MM.1S (cell line): Measurements from ENCODE around the gene SNRPA1.

ENCODE experiments used
- DNase-seq: peaks from one replicate; pipeline ENCODE4 v3.0.0-alpha.2; 2015
- H2AFZ ChIP-seq: fragments of 300-600 bp; sonication (generic); 2 replicates; pipeline ENCODE4 v1.6.0; 2016; ENCODE audit warnings: antibody characterized with exemption, low read length
- H3F3A ChIP-seq: fragments of 300-600 bp; sonication (generic); 2 replicates; pipeline ENCODE4 v1.6.1; 2016; ENCODE audit warnings: mild to moderate bottlenecking, antibody characterized with exemption, low read length, moderate library complexity, mixed read lengths; ENCODE audit not compliant: insufficient read depth
- H3K27ac ChIP-seq: fragments of 300-600 bp; sonication (generic); 2 replicates; pipeline ENCODE4 v1.5.1; 2016; ENCODE audit warnings: mild to moderate bottlenecking, low read length
- H3K27me3 ChIP-seq: fragments of 300-600 bp; sonication (generic); replicated peaks from 2 replicates; pipeline ENCODE4 v1.6.0; 2016; ENCODE audit warnings: low read length; ENCODE audit not compliant: insufficient read depth
- H3K36me3 ChIP-seq: fragments of 300-600 bp; sonication (generic); replicated peaks from 2 replicates; pipeline ENCODE4 v1.6.1; 2016; ENCODE audit warnings: mild to moderate bottlenecking, low read length, mixed read lengths; ENCODE audit not compliant: insufficient read depth
- H3K4me1 ChIP-seq: fragments of 300-600 bp; sonication (generic); 2 replicates; pipeline ENCODE4 v1.6.1; 2016; ENCODE audit warnings: low read length, mixed read lengths
- H3K4me2 ChIP-seq: fragments of 300-600 bp; sonication (generic); 2 replicates; pipeline ENCODE4 v1.6.0; 2016; ENCODE audit warnings: low read depth, low read length
- H3K4me3 ChIP-seq: fragments of 300-600 bp; sonication (generic); 2 replicates; pipeline ENCODE4 v1.5.1; 2016; ENCODE audit warnings: low read length, mixed read lengths
- H3K79me2 ChIP-seq: fragments of 300-600 bp; sonication (generic); 2 replicates; pipeline ENCODE4 v1.6.1; 2016; ENCODE audit warnings: mixed run types, low read length, mixed read lengths
- H3K9ac ChIP-seq: fragments of 300-600 bp; sonication (generic); 2 replicates; pipeline ENCODE4 v1.6.1; 2016; ENCODE audit warnings: low read length, mixed read lengths
- H3K9me2 ChIP-seq: fragments of 300-600 bp; sonication (generic); replicated peaks from 2 replicates; pipeline ENCODE4 v1.6.1; 2016; ENCODE audit warnings: mild to moderate bottlenecking, low read length, mixed read lengths; ENCODE audit not compliant: insufficient read depth
- H3K9me3 ChIP-seq: fragments of 300-600 bp; sonication (generic); replicated peaks from 2 replicates; pipeline ENCODE4 v1.6.1; 2016; ENCODE audit warnings: mild to moderate bottlenecking, low read length, mixed read lengths; ENCODE audit not compliant: insufficient read depth
- H4K20me1 ChIP-seq: fragments of 300-600 bp; sonication (generic); 2 replicates; pipeline ENCODE4 v1.6.1; 2016; ENCODE audit warnings: mild to moderate bottlenecking, low read length, moderate library complexity, mixed read lengths; ENCODE audit not compliant: insufficient read depth
- EZH2 ChIP-seq: fragments of 300-600 bp; sonication (generic); optimal IDR thresholded peaks from 2 replicates; pipeline ENCODE3; 2017; ENCODE audit warnings: low read depth, mild to moderate bottlenecking, antibody characterized with exemption, low read length, mixed read lengths
- EZH2phosphoT487 ChIP-seq: fragments of 300-600 bp; sonication (generic); IDR thresholded peaks from 2 replicates; pipeline ENCODE4 v1.6.1; 2018; ENCODE audit warnings: antibody characterized with exemption, low read length
- TF ChIP-seq, protein P1 (sequence below): fragments of 300-600 bp; sonication (generic); IDR thresholded peaks from 2 replicates; pipeline ENCODE4 v1.5.1; 2016; ENCODE audit warnings: antibody characterized with exemption, low read length, mixed read lengths

SNRPA1 gene

DNA sequence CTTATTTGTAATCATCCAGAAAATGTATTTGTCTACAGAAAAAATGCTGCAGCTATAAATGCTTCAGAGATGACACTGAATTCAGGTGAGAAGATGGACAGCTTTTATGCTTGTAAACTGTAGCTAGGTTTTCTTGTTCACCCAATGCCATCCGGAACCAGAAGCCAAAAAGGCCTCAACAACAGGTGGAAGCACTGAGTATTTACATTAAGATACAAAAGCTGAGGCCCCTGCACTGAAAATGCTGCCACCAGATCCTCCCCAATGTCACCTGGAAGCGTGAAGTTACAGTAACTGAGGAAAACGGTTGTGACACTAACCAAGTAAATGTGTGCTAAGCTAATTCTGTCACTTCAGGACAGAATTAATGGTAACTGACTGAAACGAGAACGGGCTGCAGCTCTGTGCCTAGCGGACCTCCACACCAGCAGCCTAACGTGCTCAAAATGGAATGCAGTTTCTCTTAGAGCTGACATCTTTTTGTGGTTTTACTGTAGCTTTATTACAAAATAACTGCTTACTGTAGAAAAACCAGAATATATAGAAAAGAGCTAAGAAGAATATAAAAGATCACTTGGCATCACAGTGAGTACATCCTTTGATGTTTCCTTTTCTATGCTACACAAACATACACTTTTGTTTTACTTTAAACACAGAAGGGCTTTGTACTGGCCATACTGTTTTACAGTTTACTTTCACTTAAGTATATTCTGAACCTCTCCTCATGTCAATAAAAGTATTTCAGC lies 50.8 kb downstream of the SNRPA1 start:
- DNase-seq, result no peak
- Histone ChIP-seq H3K27ac (peak overlapping the region; percentile 72; the same call in 1 of the 2 replicates), H3K27me3 (no peaks in the 10 kb centered on the region), H3K4me1 (peaks cover 53% of the 10 kb centered on the region), H3K9ac (no peak overlapping the region), H3K9me3 (no peaks in the 10 kb centered on the region), H3K36me3 (peaks cover 13% of the 10 kb centered on the region), H3K4me2 (peak overlapping the region; percentile 40; the same call in 1 of the 2 replicates), H3K4me3 (no peak overlapping the region), H4K20me1 (no peaks in the 10 kb centered on the region), H3K9me2 (no peaks in the 10 kb centered on the region), H3F3A (peaks cover 32% of the 10 kb centered on the region), H2AFZ (no peak overlapping the region), H3K79me2 (peaks cover 100% of the 10 kb centered on the region)
- TF ChIP-seq EZH2 (no peak), EZH2phosphoT487 (no peak)
- TF ChIP-seq, protein P1, sequence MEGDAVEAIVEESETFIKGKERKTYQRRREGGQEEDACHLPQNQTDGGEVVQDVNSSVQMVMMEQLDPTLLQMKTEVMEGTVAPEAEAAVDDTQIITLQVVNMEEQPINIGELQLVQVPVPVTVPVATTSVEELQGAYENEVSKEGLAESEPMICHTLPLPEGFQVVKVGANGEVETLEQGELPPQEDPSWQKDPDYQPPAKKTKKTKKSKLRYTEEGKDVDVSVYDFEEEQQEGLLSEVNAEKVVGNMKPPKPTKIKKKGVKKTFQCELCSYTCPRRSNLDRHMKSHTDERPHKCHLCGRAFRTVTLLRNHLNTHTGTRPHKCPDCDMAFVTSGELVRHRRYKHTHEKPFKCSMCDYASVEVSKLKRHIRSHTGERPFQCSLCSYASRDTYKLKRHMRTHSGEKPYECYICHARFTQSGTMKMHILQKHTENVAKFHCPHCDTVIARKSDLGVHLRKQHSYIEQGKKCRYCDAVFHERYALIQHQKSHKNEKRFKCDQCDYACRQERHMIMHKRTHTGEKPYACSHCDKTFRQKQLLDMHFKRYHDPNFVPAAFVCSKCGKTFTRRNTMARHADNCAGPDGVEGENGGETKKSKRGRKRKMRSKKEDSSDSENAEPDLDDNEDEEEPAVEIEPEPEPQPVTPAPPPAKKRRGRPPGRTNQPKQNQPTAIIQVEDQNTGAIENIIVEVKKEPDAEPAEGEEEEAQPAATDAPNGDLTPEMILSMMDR, result no peak

- H3K9me2 ChIP-seq, result no peaks in the 10 kb centered on the region
- H4K20me1 ChIP-seq, result no peaks in the 10 kb centered on the region
- H3K4me2 ChIP-seq, result peak overlapping the region; percentile 40; the same call in 1 of the 2 replicates
- H3K4me3 ChIP-seq, result 0 out of 2 replicates have a peak overlapping the region, but pooled peaks have one; percentile 9
- TF ChIP-seq EZH2 (no peak), EZH2phosphoT487 (no peak)
- TF ChIP-seq, protein P1, result no peak
- peaks cover 53% of the 10 kb centered on the region for H3K4me1 ChIP-seq
- H3K9ac ChIP-seq, result no peak overlapping the region
- peak overlapping the region; percentile 72; the same call in 1 of the 2 replicates for H3K27ac ChIP-seq
- peaks cover 32% of the 10 kb centered on the region for H3F3A ChIP-seq
- no peaks in the 10 kb centered on the region for H3K27me3 ChIP-seq
- peaks cover 100% of the 10 kb centered on the region for H3K79me2 ChIP-seq
- no peaks in the 10 kb centered on the region for H3K9me3 ChIP-seq
- H3K36me3 ChIP-seq, result peaks cover 13% of the 10 kb centered on the region
- no peak for DNase-seq
- H2AFZ ChIP-seq, result no peak overlapping the region
Measured at GRCh38 chr15:101243420-101243819, 51.6 kb downstream of the SNRPA1 start.

- H3K4me1 ChIP-seq, result peaks cover 48% of the 10 kb centered on the region
- no peaks in the 10 kb centered on the region for H3K27me3 ChIP-seq
- H3K79me2 ChIP-seq, result peaks cover 100% of the 10 kb centered on the region
- H3K4me2 ChIP-seq, result peak overlapping the region; percentile 40
- peaks cover 13% of the 10 kb centered on the region for H3K36me3 ChIP-seq
- no peaks in the 10 kb centered on the region for H3K9me2 ChIP-seq
- no peaks in the 10 kb centered on the region for H3K9me3 ChIP-seq
- H2AFZ ChIP-seq, result no peak overlapping the region
- 0 out of 2 replicates have a peak overlapping the region, but pooled peaks have one; percentile 9 for H3K4me3 ChIP-seq
- no peaks in the 10 kb centered on the region for H4K20me1 ChIP-seq
- peaks cover 32% of the 10 kb centered on the region for H3F3A ChIP-seq
- TF ChIP-seq EZH2 (no peak), EZH2phosphoT487 (no peak)
- TF ChIP-seq, protein P1, result no peak
- peak overlapping the region; percentile 72; the same call in 1 of the 2 replicates for H3K27ac ChIP-seq
- no peak overlapping the region for H3K9ac ChIP-seq
- no peak for DNase-seq
Measured at GRCh38 chr15:101242999-101243336, 52.1 kb downstream of the SNRPA1 start.
